Amniotic epithelial cell (primary cell): ENCODE data around the gene DBNDD1.
"Not testable (repeated sequence)": the region's sequence is repeated elsewhere in the genome, so short reads cannot be mapped to it uniquely, and the experiment has no call there.

Experiments used
- DNase-seq: peaks from one replicate; pipeline ENCODE4 v3.0.0-alpha.2; 2010; ENCODE audit warnings: low read depth

Gene DBNDD1

GRCh38 chr16:90011508-90011819 is 7.8 kb downstream of the DBNDD1 start:
- DNase-seq = no peak

GRCh38 chr16:90010676-90011507 is 8.4 kb downstream of the DBNDD1 start:
- no peak for DNase-seq

- no peak for DNase-seq
Measured at GRCh38 chr16:90009172-90009899, 9.9 kb downstream of the DBNDD1 start.

DNA sequence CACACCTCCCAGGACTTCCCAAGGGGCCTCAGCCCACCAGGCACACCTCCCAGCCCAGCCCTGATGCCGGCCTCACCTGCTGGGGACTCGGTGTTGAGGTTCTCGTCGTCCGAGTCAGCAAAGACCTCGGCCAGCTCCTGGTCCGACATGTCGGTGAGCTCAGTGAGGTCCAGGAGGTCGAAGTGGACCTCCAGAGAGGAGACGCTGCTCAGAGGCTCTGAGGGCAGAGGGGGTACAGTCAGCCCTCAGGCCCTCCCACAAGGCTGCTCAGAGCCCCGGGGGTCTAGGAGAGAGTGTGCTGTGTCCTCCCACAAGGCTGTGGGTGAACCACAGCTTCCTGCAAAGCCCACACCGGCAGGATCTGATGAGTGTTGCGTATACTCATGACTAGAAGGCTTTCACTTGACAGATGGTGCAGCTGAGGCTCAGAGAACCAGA is 10.5 kb downstream of the DBNDD1 start:
- peak; percentile 20 for DNase-seq

- DNase-seq = not testable (repeated sequence)
Measured at GRCh38 chr16:90007635-90008234, 11.5 kb downstream of the DBNDD1 start.

DNA sequence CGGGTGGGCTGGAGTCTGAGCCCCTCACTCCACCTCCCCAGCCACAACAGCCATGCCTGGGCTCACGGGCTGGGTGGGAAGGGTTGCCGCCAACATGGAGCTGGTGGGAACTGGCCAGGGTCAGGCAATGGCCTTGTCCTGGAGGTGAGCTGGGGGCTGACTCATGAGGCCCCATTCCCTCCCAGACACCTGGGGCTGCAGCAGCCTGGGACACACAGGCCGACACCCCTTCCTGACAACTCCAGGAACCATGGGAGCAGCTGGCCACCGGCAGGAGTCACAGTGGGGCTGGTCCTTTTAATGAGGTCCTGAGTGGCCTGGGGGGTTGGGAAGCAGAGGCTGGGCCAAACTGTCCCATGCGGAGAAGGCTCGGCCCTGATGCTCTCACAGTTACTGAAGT is 12.2 kb downstream of the DBNDD1 start:
- no peak for DNase-seq

- no peak for DNase-seq
Measured at GRCh38 chr16:90005956-90006663, 13.1 kb downstream of the DBNDD1 start.

DNA sequence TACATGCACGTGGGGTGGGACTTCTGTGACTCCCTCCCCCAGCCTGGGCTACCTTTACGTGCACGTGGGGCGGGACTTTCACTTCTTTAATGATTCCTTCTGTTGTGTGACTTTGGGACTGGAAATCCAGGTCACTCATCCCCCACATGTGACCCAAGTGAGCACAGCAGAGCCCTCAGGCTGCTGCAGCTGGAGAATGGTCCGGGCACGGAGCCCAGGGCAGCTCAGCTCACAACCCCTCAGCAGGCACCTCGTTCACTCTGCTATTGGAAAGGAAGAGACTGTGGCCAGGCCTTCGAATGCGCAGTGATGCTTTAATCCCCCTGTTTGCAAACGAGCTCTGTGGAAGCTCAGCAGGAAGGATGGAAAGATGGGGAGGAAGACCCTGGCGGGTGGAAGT is 14.7 kb downstream of the DBNDD1 start:
- no peak for DNase-seq

GRCh38 chr16:90002759-90003158 is 16.5 kb downstream of the DBNDD1 start:
- DNase-seq = no peak

- DNase-seq = no peak
Measured at GRCh38 chr16:90001761-90002503, 17.3 kb downstream of the DBNDD1 start.

- no peak for DNase-seq
Measured at GRCh38 chr16:90000733-90001427, 18.4 kb downstream of the DBNDD1 start.

DNA sequence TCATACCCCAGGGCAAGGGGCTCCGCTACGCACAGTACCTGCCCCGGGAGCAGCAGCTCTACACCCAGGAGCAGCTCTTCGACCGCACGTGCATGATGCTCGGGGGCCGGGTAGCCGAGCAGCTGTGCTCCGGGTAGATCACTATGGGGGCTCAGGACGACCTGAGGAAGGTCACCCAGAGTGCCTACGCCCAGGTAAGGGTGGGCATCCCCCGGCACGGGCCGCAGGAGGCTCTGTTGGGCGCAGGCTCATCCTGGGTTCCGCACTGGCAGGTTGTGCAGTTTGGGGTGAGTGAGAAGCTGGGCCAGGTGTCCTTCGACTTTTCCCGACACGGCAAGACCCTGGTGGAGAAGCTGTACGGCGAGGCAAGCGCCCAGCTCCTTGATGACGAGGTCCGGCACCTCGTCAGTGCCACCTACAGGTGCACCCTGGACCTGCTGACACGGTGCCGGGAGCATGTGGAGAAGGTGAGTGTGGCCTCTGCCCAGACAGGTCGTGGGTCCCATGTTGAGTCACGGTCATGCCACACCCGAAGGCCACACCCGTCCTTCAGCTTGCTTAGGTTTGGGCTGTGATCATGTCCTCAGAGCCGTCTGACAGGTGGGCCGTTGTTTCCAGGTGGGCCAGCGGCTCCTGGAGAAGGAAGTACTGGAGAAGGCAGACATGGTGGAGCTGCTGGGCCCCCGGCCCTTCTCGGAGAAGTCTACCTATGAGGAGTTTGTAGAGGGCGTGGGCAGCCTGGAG is 19.3 kb downstream of the DBNDD1 start:
- DNase-seq = no peak

- no peak for DNase-seq
Measured at GRCh38 chr16:89996178-89996489, 23.1 kb downstream of the DBNDD1 start.

- DNase-seq = peak; percentile 76
Measured at GRCh38 chr16:89995475-89996177, 23.6 kb downstream of the DBNDD1 start.

- DNase-seq = peak; percentile 82
Measured at GRCh38 chr16:89994721-89995474, 24.4 kb downstream of the DBNDD1 start.

- DNase-seq = no peak
Measured at GRCh38 chr16:89994389-89994720, 24.9 kb downstream of the DBNDD1 start.

GRCh38 chr16:89993971-89994370 is 25.3 kb downstream of the DBNDD1 start:
- DNase-seq = no peak

- DNase-seq = no peak
Measured at GRCh38 chr16:89993377-89993776, 25.9 kb downstream of the DBNDD1 start.

DNA sequence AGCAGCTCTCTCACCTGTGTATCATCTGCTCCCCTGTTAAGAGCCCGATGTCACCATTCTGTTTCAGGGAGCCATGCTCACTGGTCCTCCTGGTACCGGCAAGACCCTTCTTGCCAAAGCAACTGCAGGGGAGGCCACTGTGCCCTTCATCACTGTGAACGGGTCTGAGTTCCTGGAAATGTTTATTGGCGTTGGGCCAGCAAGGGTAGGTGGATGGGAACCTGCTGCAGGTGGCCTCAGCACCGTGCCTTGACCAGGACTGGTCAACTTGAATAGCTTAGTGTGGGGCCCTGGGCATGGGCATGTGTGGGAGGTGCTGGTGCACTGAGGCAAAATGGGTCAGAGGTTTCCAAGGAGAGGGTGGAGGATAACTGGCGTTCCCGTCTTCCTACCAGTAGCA is 28.5 kb downstream of the DBNDD1 start:
- DNase-seq = no peak
